MM.1S (cell line): Measurements from ENCODE around the gene ZNF107.
A peak's percentile ranks its signal among the peaks of the same experiment; 100 is the strongest.

Source experiments
- DNase-seq: peaks from one replicate; pipeline ENCODE4 v3.0.0-alpha.2; 2015
- H2AFZ ChIP-seq: fragments of 300-600 bp; sonication (generic); 2 replicates; pipeline ENCODE4 v1.6.0; 2016; ENCODE audit warnings: antibody characterized with exemption, low read length
- H3F3A ChIP-seq: fragments of 300-600 bp; sonication (generic); 2 replicates; pipeline ENCODE4 v1.6.1; 2016; ENCODE audit warnings: mild to moderate bottlenecking, antibody characterized with exemption, low read length, moderate library complexity, mixed read lengths; ENCODE audit not compliant: insufficient read depth
- H3K27ac ChIP-seq: fragments of 300-600 bp; sonication (generic); 2 replicates; pipeline ENCODE4 v1.5.1; 2016; ENCODE audit warnings: mild to moderate bottlenecking, low read length
- H3K27me3 ChIP-seq: fragments of 300-600 bp; sonication (generic); replicated peaks from 2 replicates; pipeline ENCODE4 v1.6.0; 2016; ENCODE audit warnings: low read length; ENCODE audit not compliant: insufficient read depth
- H3K36me3 ChIP-seq: fragments of 300-600 bp; sonication (generic); replicated peaks from 2 replicates; pipeline ENCODE4 v1.6.1; 2016; ENCODE audit warnings: mild to moderate bottlenecking, low read length, mixed read lengths; ENCODE audit not compliant: insufficient read depth
- H3K4me1 ChIP-seq: fragments of 300-600 bp; sonication (generic); 2 replicates; pipeline ENCODE4 v1.6.1; 2016; ENCODE audit warnings: low read length, mixed read lengths
- H3K4me2 ChIP-seq: fragments of 300-600 bp; sonication (generic); 2 replicates; pipeline ENCODE4 v1.6.0; 2016; ENCODE audit warnings: low read depth, low read length
- H3K4me3 ChIP-seq: fragments of 300-600 bp; sonication (generic); 2 replicates; pipeline ENCODE4 v1.5.1; 2016; ENCODE audit warnings: low read length, mixed read lengths
- H3K79me2 ChIP-seq: fragments of 300-600 bp; sonication (generic); 2 replicates; pipeline ENCODE4 v1.6.1; 2016; ENCODE audit warnings: mixed run types, low read length, mixed read lengths
- H3K9ac ChIP-seq: fragments of 300-600 bp; sonication (generic); 2 replicates; pipeline ENCODE4 v1.6.1; 2016; ENCODE audit warnings: low read length, mixed read lengths
- H3K9me2 ChIP-seq: fragments of 300-600 bp; sonication (generic); replicated peaks from 2 replicates; pipeline ENCODE4 v1.6.1; 2016; ENCODE audit warnings: mild to moderate bottlenecking, low read length, mixed read lengths; ENCODE audit not compliant: insufficient read depth
- H3K9me3 ChIP-seq: fragments of 300-600 bp; sonication (generic); replicated peaks from 2 replicates; pipeline ENCODE4 v1.6.1; 2016; ENCODE audit warnings: mild to moderate bottlenecking, low read length, mixed read lengths; ENCODE audit not compliant: insufficient read depth
- H4K20me1 ChIP-seq: fragments of 300-600 bp; sonication (generic); 2 replicates; pipeline ENCODE4 v1.6.1; 2016; ENCODE audit warnings: mild to moderate bottlenecking, low read length, moderate library complexity, mixed read lengths; ENCODE audit not compliant: insufficient read depth
- EZH2 ChIP-seq: fragments of 300-600 bp; sonication (generic); optimal IDR thresholded peaks from 2 replicates; pipeline ENCODE3; 2017; ENCODE audit warnings: low read depth, mild to moderate bottlenecking, antibody characterized with exemption, low read length, mixed read lengths
- EZH2phosphoT487 ChIP-seq: fragments of 300-600 bp; sonication (generic); IDR thresholded peaks from 2 replicates; pipeline ENCODE4 v1.6.1; 2018; ENCODE audit warnings: antibody characterized with exemption, low read length
- TF ChIP-seq, protein P1 (sequence below): fragments of 300-600 bp; sonication (generic); IDR thresholded peaks from 2 replicates; pipeline ENCODE4 v1.5.1; 2016; ENCODE audit warnings: antibody characterized with exemption, low read length, mixed read lengths

ZNF107 gene

DNA sequence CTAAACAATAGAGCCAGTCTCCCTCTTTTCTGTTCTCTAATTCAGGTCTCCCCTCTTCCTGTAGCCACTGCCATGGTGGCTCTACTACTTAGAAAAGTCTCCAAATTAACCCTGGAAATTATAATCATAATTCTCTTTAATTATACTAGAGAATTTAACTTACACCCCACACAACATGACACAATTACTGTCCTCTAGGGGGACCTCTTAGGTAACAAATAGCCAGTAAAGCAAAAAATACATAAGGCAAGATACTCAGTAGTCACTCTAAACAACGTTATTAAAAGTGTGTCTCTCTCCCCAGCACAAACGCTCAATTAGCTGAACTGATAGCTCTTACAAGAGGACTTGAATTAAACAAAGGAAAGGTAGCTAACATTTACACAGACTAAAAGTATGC, 44.3 kb upstream of the ZNF107 start:
- Histone ChIP-seq H3K27me3 (no peaks in the 10 kb centered on the region), H3K9me2 (no peaks in the 10 kb centered on the region), H3K27ac (no peak overlapping the region), H3K9ac (no peak overlapping the region), H3K9me3 (no peaks in the 10 kb centered on the region), H3K4me3 (no peak overlapping the region), H3K4me1 (no peaks in the 10 kb centered on the region), H3K36me3 (no peaks in the 10 kb centered on the region), H3K79me2 (no peaks in the 10 kb centered on the region), H3K4me2 (no peak overlapping the region), H3F3A (no peaks in the 10 kb centered on the region), H2AFZ (no peak overlapping the region), H4K20me1 (no peaks in the 10 kb centered on the region)
- TF ChIP-seq, protein P1, sequence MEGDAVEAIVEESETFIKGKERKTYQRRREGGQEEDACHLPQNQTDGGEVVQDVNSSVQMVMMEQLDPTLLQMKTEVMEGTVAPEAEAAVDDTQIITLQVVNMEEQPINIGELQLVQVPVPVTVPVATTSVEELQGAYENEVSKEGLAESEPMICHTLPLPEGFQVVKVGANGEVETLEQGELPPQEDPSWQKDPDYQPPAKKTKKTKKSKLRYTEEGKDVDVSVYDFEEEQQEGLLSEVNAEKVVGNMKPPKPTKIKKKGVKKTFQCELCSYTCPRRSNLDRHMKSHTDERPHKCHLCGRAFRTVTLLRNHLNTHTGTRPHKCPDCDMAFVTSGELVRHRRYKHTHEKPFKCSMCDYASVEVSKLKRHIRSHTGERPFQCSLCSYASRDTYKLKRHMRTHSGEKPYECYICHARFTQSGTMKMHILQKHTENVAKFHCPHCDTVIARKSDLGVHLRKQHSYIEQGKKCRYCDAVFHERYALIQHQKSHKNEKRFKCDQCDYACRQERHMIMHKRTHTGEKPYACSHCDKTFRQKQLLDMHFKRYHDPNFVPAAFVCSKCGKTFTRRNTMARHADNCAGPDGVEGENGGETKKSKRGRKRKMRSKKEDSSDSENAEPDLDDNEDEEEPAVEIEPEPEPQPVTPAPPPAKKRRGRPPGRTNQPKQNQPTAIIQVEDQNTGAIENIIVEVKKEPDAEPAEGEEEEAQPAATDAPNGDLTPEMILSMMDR: peak; percentile 21; the same call in 1 of the 2 replicates
- TF ChIP-seq EZH2phosphoT487: no peak
- peak; percentile 29 for DNase-seq

DNA sequence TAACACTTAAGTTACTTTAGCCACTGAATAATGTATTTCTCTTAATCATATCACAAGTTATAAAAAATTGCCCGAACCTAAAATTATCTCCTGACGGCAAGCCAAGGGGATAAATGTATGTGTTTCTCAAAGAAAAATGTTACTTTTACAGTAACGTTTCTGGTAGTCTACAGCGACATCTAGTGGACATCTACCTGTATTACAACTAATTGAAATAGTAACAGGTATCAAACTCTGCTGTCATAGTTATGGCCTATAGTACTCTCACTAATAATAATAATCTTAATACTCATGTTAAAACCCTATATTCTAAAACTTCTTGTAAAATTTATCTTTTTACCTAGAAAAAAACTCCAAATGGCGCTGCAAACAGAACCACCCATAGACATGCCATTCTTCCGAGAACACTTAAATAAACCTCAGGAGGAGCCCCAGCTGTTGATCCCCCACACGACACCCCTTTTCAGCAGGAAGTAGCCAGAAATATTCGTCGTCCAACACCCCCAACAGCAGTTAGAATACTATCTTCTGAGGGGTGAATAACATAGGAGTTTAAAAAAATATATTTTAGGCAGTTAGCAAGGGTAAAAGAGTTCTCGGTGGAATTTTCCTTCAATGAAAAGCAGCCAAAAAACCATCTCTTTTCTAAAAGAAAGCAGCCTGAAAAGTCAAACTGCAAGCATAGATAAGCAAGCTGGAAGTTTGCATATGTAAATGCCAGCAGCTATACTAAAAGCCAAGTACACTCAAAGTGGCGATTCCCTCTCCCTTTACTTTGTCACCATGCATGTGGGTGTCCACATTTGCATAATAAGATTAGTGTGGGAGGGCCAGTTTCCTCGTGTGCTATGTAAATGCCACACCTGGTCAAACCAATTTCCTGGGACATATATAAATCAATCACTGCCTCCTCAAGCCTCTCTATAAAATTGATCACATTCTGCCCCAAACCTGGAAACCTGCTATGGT, 40.5 kb upstream of the ZNF107 start:
- DNase-seq: peak; percentile 34
- no peak overlapping the region for H3K4me3 ChIP-seq
- no peaks in the 10 kb centered on the region for H3K4me1 ChIP-seq
- no peak overlapping the region for H3K27ac ChIP-seq
- H3K9ac ChIP-seq: no peak overlapping the region
- H4K20me1 ChIP-seq: no peaks in the 10 kb centered on the region
- no peaks in the 10 kb centered on the region for H3F3A ChIP-seq
- TF ChIP-seq, protein P1: peak; percentile 76
- TF ChIP-seq EZH2phosphoT487: no peak
- no peaks in the 10 kb centered on the region for H3K9me3 ChIP-seq
- no peak overlapping the region for H3K4me2 ChIP-seq
- no peaks in the 10 kb centered on the region for H3K79me2 ChIP-seq
- H3K27me3 ChIP-seq: no peaks in the 10 kb centered on the region
- no peaks in the 10 kb centered on the region for H3K9me2 ChIP-seq
- H3K36me3 ChIP-seq: no peaks in the 10 kb centered on the region
- H2AFZ ChIP-seq: no peak overlapping the region

DNA sequence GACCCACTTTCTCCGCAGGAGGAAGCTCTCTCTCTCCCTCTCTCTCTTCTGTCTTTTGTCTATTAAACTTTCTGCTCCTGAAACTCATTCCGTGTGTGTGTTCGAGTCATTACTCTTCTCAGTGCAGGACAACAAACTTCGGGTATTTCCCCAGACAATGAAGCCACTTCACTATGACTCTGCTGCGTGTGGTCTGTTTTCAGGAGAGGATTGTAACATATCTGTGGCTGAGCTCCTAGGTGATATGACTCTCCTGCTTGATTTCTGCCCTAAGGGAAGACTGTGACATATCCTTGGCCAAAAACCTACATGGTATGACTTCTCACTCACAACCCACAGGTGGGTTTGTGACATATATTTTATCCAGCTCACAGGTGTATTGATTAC, 39.9 kb upstream of the ZNF107 start:
- no peaks in the 10 kb centered on the region for H3K36me3 ChIP-seq
- H3K9me3 ChIP-seq: no peaks in the 10 kb centered on the region
- TF ChIP-seq, protein P1: no peak
- TF ChIP-seq EZH2phosphoT487 (no peak), EZH2 (no peak)
- no peak overlapping the region for H3K4me2 ChIP-seq
- no peaks in the 10 kb centered on the region for H3K79me2 ChIP-seq
- no peak overlapping the region for H3K9ac ChIP-seq
- no peak overlapping the region for H2AFZ ChIP-seq
- H3K27me3 ChIP-seq: no peaks in the 10 kb centered on the region
- no peak for DNase-seq
- no peaks in the 10 kb centered on the region for H3K9me2 ChIP-seq
- no peak overlapping the region for H3K27ac ChIP-seq
- H3K4me1 ChIP-seq: no peaks in the 10 kb centered on the region
- H3F3A ChIP-seq: no peaks in the 10 kb centered on the region
- no peak overlapping the region for H3K4me3 ChIP-seq
- no peaks in the 10 kb centered on the region for H4K20me1 ChIP-seq
